K562 (cell line): ENCODE data around the gene RCSD1. TPM values are rescaled to one million over a fixed set of nuclear protein-coding genes. Genes with fewer than 3 reads are reported as not detected.

Source experiments
- BCL6 ChIP-seq: fragments of 250-450 bp; sonication (Bioruptor Pico); IDR thresholded peaks from 2 replicates; pipeline ENCODE4 v1.4.0; 2020
- BCOR ChIP-seq: fragments of 450-650 bp; IDR thresholded peaks from 2 replicates; pipeline ENCODE4 v1.6.1; 2016
- C11orf30 ChIP-seq: fragments of 450-650 bp; IDR thresholded peaks from 2 replicates; pipeline ENCODE4 v1.6.1; 2016; ENCODE audit warnings: low read depth, mild to moderate bottlenecking
- CBX2 ChIP-seq: fragments of 200-600 bp; sonication (generic); IDR thresholded peaks from one replicate; pipeline ENCODE4 v1.6.1; 2012; ENCODE audit warnings: mild to moderate bottlenecking, low read length, inconsistent platforms; ENCODE audit not compliant: insufficient read depth, poor library complexity, severe bottlenecking
- IRF1 ChIP-seq: sonication (generic); formaldehyde crosslinking; IDR thresholded peaks from 2 replicates; pipeline ENCODE4 v1.8.0; 2022; ENCODE audit warnings: missing genetic modification reagents, mild to moderate bottlenecking, borderline replicate concordance
- JUNB ChIP-seq: fragments of 450-650 bp; formaldehyde crosslinking; conservative IDR thresholded peaks from 2 replicates; pipeline ENCODE4 v1.4.0; 2020; ENCODE audit warnings: mild to moderate bottlenecking
- JUND ChIP-seq, 2 experiments: IDR thresholded peaks; 2 replicates in 1 of 2; 3 replicates in 1 of 2; pipeline ENCODE4 v1.6.1; 2011; ENCODE audit warnings: borderline replicate concordance in 2 of 2, low read depth in 2 of 2, low read length in 2 of 2, improper control_type of control experiment in 1 of 2, missing biosample characterization in 1 of 2, missing genetic modification characterization in 1 of 2, missing genetic modification reagents in 1 of 2
- NFE2L1 ChIP-seq: fragments of 450-650 bp; IDR thresholded peaks from 2 replicates; pipeline ENCODE4 v1.6.1; 2016; ENCODE audit warnings: missing genetic modification characterization, low read depth, mild to moderate bottlenecking, missing compliant biosample characterization, moderate library complexity, borderline replicate concordance
- NUFIP1 ChIP-seq: fragments of 450-650 bp; IDR thresholded peaks from 2 replicates; pipeline ENCODE4 v1.6.1; 2018; ENCODE audit not compliant: partially characterized antibody
- OTX1 ChIP-seq: fragments of 450-650 bp; formaldehyde crosslinking; IDR thresholded peaks from 2 replicates; pipeline ENCODE4 v1.4.0; 2022; ENCODE audit warnings: mild to moderate bottlenecking
- PATZ1 ChIP-seq: fragments of 250-450 bp; sonication (Bioruptor Pico); IDR thresholded peaks from 2 replicates; pipeline ENCODE4 v1.5.0; 2020; ENCODE audit warnings: mild to moderate bottlenecking, borderline replicate concordance
- RBM39 ChIP-seq: fragments of 200-400 bp; formaldehyde crosslinking; optimal IDR thresholded peaks from 2 replicates; pipeline ENCODE3; 2018; ENCODE audit warnings: low read depth, low read length
- SIRT6 ChIP-seq: IDR thresholded peaks from one replicate; pipeline ENCODE4 v1.6.1; 2012; ENCODE audit warnings: low read depth, mild to moderate bottlenecking, control low read depth, inconsistent platforms, low read length, moderate library complexity
- SMARCB1 ChIP-seq: IDR thresholded peaks from 2 replicates; pipeline ENCODE4 v1.6.1; 2011; ENCODE audit warnings: improper control_type of control experiment, low read depth; ENCODE audit not compliant: insufficient read length
- SMC3 ChIP-seq: conservative IDR thresholded peaks from 2 replicates; pipeline ENCODE4 v1.6.1; 2011; ENCODE audit warnings: low read depth, low read length, improper control_type of control experiment; ENCODE audit not compliant: insufficient read depth
- TAF15 ChIP-seq: fragments of 200-400 bp; formaldehyde crosslinking; IDR thresholded peaks from 2 replicates; pipeline ENCODE4 v1.6.1; 2017; ENCODE audit warnings: mild to moderate bottlenecking, low read depth, low read length, moderate library complexity
- TCF7L2 ChIP-seq: fragments of 150-350 bp; IDR thresholded peaks from 2 replicates; pipeline ENCODE4 v1.6.1; 2016; ENCODE audit warnings: low read depth, mild to moderate bottlenecking, low read length, moderate library complexity
- ZEB2 ChIP-seq: fragments of 450-650 bp; IDR thresholded peaks from 2 replicates; pipeline ENCODE4 v1.6.1; 2016
- ZNF224 ChIP-seq: sonication (generic); formaldehyde crosslinking; IDR thresholded peaks from 2 replicates; pipeline ENCODE4 v1.8.0; 2022; ENCODE audit warnings: mild to moderate bottlenecking, missing genetic modification reagents
- ZNF24 ChIP-seq: fragments of 450-650 bp; IDR thresholded peaks from 2 replicates; pipeline ENCODE4 v1.6.1; 2016
- ZNF316 ChIP-seq: fragments of 450-650 bp; IDR thresholded peaks from 2 replicates; pipeline ENCODE4 v1.6.1; 2016
- ZNF592 ChIP-seq: fragments of 450-650 bp; IDR thresholded peaks from 2 replicates; pipeline ENCODE4 v1.6.1; 2017; ENCODE audit warnings: antibody characterized with exemption, mild to moderate bottlenecking
- ZNF76 ChIP-seq: fragments of 250-450 bp; sonication (Bioruptor Pico); IDR thresholded peaks from 2 replicates; pipeline ENCODE4 v1.4.0; 2020; ENCODE audit warnings: mild to moderate bottlenecking, moderate library complexity, borderline replicate concordance
- polyA plus RNA-seq, 8 experiments: library from polyadenylated mRNA; depleted of rRNA in 4 of 8; stranded (reverse) in 5 of 8; unstranded in 3 of 8; fragments of >200 nt; fragmentation: Nextera tagmentation in 2 of 8; fragmentation: Illumina TruSeq in 1 of 8; extraction: Ambion mirVana in 2 of 8; extraction: Trizol in 1 of 8; gene quantifications; 2 replicates each; pipeline versions ENCODE4 v1.2.1 to v1.2.3, GENCODE V29; 2011 to 2014; ENCODE audit warnings: inconsistent platforms in 1 of 8, missing spikeins in 1 of 8
- total RNA-seq, 7 experiments: library from RNA; depleted of rRNA in 6 of 7; stranded (reverse); fragments of >200 nt in 6 of 7; fragmentation: Illumina TruSeq in 2 of 7; extraction: Trizol in 2 of 7; gene quantifications; 2 replicates each; pipeline versions ENCODE4 v1.2.1 to v1.2.3, GENCODE V29; 2011 to 2021; ENCODE audit warnings: low replicate concordance in 1 of 7

The RCSD1 gene
- total and polyA plus RNA-seq, 9 of the 15 experiments (the other 6 are each of a cell fraction or from before 2014, with no cell fraction given) = 7.8 to 69.8 (median 45.3) TPM

GRCh38 chr1:167599957-167600581 is 30.0 kb upstream of the RCSD1 start (continued):
- TF ChIP-seq PATZ1 (CRISPR knock-in tag) (no peak), NFE2L1 (tag) (no peak), JUNB (CRISPR knock-in tag) (no peak), JUND (IDR thresholded peaks at IDR 0.05; ENCODE audit: borderline replicate concordance, low read depth, low read length) (peak; percentile 94), JUND (tag; IDR thresholded peaks at IDR 0.05; ENCODE audit: borderline replicate concordance, low read depth, low read length) (peak; percentile 98), ZNF592 (peak; percentile 88), NUFIP1 (no peak), ZNF316 (peak; percentile 56), CBX2 (no peak), ZNF24 (no peak; the same call in 1 of the 2 replicates), BCOR (no peak), C11orf30 (0 out of 2 replicates have a peak, but pooled peaks have one; percentile 46), BCL6 (CRISPR knock-in tag) (no peak), ZNF224 (no peak), OTX1 (CRISPR knock-in tag) (no peak), ZNF76 (CRISPR knock-in tag) (no peak), TAF15 (no peak), IRF1 (CRISPR knock-in tag) (no peak), RBM39 (no peak), SMC3 (peak; percentile 85), TCF7L2 (no peak), SMARCB1 (no peak), SIRT6 (no peak), ZEB2 (0 out of 2 replicates have a peak, but pooled peaks have one; percentile 15)
